NCI-H2227 (cell line): ENCODE measurements around the gene GRB10.
A peak's percentile ranks its signal among the peaks of the same experiment; 100 is the strongest.

Source experiments
- DNase-seq: peaks from one replicate; lab custom pipeline; 2025; ENCODE audit not compliant: unreplicated experiment; lab: John Stamatoyannopoulos, UW

The GRB10 gene

DNA sequence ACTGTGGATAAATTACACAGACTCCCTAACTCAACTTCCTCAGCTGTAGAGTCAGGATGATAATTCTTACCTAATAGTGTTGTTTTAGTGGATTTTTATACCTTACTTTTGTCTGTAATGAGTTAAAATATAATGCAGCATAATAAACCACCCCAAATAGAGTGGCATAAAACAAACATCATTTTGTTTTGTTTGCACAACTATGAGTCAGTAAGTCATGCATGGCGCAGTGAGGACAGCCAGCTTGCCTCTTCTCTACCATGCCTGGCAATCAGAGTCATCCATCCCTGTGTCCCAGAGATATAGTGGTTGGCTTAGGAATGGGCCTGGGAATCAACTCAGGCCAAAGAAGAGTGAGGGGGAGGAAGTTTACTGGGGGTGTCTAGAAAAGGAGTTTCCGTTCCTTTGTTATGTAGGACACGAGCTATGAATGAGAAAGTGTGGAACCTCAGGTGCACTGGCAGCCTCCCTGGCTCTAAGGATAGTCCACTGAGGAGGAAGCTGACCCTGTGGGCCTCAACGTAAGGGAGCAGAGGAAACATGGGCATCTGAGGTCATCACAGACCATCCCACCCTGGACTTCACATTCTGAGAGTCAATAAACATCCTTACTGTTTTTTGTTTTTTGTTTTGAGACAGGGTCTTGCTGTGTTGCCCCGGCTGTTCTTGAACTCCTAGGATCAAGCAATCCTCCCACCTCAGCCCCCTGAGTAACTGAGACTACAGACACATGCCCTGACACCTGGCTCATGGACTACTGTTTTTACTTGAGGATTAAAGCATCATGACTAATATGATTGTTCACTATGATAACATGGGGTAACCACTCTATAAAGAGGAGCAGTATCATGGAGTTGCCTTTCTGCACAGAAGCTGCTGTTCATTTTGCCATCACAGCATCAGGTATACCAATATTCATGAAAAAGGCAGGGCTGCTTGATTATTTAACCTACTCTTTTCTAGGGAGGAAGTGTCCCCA is 21.0 kb upstream of the GRB10 start:
- no peak for DNase-seq

GRCh38 chr7:50801907-50802306 is 19.2 kb upstream of the GRB10 start:
- DNase-seq = no peak

DNA sequence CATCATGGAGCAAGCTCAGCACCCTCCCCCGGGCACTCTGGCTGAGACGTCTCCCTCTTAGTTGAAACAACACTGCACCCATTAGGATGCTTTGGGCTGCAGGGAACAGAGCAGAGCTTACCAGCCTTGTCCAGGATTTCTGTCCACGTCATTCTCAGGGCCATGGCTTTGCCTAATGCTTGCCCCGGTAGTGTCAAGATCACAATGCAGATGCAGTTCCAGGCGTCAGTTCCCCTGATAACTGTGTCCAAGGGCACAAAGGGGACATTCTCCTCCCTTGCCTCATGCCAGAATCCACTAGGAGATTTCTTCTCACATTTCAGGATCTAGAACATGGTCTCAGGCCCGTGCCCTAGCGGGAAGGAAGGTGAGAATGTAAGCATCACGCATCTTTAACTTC is 17.2 kb upstream of the GRB10 start:
- no peak for DNase-seq

DNA sequence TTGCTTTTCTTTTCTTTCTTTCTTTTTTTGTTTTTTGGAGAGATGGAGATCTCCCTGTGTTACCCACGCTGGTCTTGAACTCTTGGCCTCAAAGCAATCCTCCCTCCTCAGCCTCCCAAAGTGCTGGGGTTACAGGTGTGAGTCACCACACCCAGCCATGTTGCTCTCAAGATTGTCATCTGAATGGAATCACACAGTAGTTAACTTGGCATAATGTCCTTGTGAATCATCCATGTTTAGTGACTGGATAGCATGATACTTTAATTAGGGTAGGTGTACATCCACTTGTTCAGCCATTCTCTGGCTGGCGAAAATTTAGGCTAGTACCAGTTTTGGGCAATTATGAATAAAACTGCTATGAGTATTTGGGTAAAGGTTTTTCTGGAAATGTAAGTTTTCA is 15.4 kb upstream of the GRB10 start:
- DNase-seq = no peak

- no peak for DNase-seq
Observed at GRCh38 chr7:50795831-50796230, 13.1 kb upstream of the GRB10 start.

GRCh38 chr7:50795253-50795652 is 12.6 kb upstream of the GRB10 start:
- no peak for DNase-seq

DNA sequence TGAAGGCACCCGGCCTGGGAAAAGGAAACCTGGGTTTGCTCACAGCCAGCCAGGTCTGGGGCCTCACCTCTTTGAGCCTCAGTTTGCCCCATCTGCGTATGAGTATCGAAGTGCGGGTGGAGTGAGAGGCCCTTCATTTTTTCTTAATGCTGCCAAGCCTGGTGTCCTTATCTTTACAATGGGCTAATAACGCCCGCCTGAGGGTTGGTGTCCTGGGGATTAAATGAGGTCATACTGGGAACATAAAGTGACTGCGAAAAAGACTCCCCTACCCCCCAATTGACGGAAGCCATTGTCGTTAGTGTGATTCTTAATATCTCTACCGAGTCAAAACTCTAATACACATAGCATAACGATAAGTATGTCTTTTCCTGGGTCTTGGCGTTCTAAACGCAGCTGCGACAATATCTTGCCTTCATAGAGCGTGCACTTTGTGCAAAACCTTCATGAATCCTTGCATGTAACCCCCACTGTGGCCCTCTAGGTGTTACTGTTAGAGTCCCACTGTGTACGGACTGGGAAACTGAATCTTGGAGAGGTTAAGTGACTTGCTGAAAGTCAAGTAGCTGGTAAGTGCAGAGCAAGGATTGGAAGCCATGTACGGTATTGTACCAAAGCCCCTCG is 11.4 kb upstream of the GRB10 start:
- DNase-seq = no peak

GRCh38 chr7:50793120-50793946 is 10.6 kb upstream of the GRB10 start:
- DNase-seq = peak; percentile 33

DNA sequence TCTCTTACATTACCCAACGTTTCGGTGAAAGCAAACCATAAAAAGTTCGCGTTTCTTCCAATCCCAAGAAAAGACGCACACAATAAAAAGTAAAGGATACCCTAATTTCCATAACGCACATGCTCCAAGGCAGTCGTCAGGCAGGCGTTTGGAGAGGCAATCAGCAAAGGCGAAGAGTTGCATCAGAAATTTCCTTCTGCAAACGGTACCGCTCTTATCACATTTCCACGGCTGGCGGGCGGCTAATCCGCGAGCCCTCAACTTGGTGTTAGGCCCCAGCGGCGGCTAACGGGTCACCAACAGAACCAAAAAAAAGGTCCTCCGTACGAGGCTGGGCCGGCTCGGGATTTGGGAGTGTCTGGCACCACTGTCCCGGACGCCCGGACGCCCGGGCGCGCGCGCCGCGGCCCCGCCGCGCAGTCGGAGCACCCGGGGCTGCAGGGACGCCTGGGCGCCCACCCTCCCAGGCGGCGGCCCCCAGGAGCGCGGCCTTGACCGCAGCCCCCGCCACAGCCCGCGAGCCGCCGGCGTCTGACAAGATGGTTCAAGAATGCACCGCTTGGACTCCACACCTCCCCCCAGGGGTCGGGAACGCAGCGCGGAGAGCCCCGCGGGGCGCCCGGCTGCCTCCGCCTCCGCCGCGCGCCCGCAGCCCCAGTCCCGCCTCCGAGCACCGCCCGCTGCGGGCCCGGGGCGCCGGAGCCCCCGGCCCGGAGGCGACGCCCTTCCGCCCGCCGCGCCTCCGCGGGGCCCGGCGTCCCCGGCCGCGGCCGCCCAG is 9.8 kb upstream of the GRB10 start:
- DNase-seq = no peak

DNA sequence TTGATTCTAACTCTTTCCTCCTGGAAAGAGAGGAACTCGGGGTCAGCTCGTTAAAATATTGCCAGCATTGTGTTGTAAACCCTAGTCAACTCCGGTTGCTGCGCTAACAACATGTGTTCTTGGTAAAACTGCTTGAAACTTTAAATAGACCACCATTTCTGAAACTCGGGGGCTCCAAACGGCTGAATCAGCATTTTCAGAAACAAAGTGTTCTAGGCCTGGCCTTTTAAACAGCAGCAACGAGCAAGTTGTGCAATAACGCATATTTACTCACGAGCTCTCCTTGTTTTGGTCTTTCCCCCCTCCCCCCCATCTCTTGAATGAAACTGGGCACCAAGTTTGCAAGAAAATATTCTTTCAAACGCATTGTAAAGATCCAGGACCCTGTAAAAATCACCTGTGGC is 9.2 kb upstream of the GRB10 start:
- no peak for DNase-seq

- DNase-seq = no peak
Observed at GRCh38 chr7:50791363-50791937, 8.8 kb upstream of the GRB10 start.

- no peak for DNase-seq
Observed at GRCh38 chr7:50790381-50790780, 7.7 kb upstream of the GRB10 start.

GRCh38 chr7:50788382-50788781 is 5.7 kb upstream of the GRB10 start:
- DNase-seq = no peak

- no peak for DNase-seq
Observed at GRCh38 chr7:50787825-50788224, 5.1 kb upstream of the GRB10 start.

DNA sequence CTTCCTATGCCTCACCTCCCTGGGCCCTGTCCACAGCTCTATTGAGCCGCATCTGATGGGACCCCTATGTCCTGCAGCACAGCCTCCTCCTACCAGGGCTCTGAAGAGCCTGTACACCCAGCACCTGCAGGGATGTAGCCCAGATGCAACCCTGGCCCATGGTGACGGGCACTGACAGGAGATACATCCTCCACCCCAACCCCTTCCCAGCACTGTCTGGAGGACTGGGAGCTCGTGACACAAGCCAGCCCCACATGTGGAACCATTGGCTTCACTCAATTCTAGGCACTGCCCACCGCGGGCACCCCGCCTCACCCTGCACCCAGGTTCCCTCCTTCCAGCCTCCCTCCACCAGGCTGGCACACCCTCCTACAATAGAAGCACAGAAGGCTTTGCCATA is 2.6 kb upstream of the GRB10 start:
- no peak for DNase-seq

GRCh38 chr7:50783801-50784507 is 1.3 kb upstream of the GRB10 start:
- DNase-seq = no peak

- DNase-seq = no peak
Observed at GRCh38 chr7:50783303-50783702, 607 bp upstream of the GRB10 start.

- no peak for DNase-seq
Observed at GRCh38 chr7:50781381-50782293, 1.1 kb downstream of the GRB10 start.

GRCh38 chr7:50780436-50780835 is 2.3 kb downstream of the GRB10 start:
- DNase-seq = no peak
